Thyroid gland (tissue), 4 donors: ENCODE measurements around the gene PDE8B.

Experiments
- POLR2A ChIP-seq, 2 donors: fragments of 450-650 bp; IDR thresholded peaks; one replicate each; pipeline ENCODE4 v1.6.1; 2017; ENCODE audit warnings: antibody characterized with exemption in 2 of 2, mild to moderate bottlenecking in 2 of 2, moderate library complexity in 1 of 2
- TF ChIP-seq, protein P1 (sequence below), 6 experiments: fragments of 200-600 bp in 3 of 6; fragments of 450-650 bp in 3 of 6; sonication (generic) in 3 of 6; IDR thresholded peaks; one replicate each; pipeline ENCODE4 v1.5.1; 2016 to 2019; ENCODE audit warnings: antibody characterized with exemption in 6 of 6, mild to moderate bottlenecking in 2 of 6, inconsistent platforms in 1 of 6, moderate library complexity in 1 of 6

DNA sequence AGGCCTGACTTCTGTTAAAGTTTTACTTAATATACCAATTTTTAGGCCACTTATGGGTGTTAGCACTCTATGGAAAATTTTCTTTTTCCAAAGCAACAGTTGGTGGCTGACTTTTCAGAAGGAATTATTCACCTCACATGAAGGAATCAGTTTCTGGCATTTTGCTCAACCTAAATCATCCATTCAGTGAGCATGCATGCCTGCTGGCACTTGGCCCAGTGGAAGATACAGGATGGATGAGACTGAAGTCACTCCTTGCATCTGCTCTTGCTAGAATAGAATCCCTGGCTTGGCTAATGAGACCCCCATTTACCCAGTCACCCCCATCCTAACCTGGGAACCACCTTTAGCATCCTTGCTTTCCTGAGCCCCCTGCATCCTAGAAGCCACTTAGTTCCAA lies 149.9 kb downstream of the PDE8B start:
- TF ChIP-seq, protein P1, sequence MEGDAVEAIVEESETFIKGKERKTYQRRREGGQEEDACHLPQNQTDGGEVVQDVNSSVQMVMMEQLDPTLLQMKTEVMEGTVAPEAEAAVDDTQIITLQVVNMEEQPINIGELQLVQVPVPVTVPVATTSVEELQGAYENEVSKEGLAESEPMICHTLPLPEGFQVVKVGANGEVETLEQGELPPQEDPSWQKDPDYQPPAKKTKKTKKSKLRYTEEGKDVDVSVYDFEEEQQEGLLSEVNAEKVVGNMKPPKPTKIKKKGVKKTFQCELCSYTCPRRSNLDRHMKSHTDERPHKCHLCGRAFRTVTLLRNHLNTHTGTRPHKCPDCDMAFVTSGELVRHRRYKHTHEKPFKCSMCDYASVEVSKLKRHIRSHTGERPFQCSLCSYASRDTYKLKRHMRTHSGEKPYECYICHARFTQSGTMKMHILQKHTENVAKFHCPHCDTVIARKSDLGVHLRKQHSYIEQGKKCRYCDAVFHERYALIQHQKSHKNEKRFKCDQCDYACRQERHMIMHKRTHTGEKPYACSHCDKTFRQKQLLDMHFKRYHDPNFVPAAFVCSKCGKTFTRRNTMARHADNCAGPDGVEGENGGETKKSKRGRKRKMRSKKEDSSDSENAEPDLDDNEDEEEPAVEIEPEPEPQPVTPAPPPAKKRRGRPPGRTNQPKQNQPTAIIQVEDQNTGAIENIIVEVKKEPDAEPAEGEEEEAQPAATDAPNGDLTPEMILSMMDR (IDR thresholded peaks at IDR 0.05): no peak
- TF ChIP-seq POLR2A (IDR thresholded peaks at IDR 0.05): no peak
